Renal cortical epithelial cell (primary cell): ENCODE measurements around the gene NCAPD2. TPM values are rescaled to one million over a fixed set of nuclear protein-coding genes. Genes with fewer than 3 reads are reported as not detected.
A peak's percentile ranks its signal among the peaks of the same experiment; 100 is the strongest.
"Not testable (repeated sequence)": the region's sequence is repeated elsewhere in the genome, so short reads cannot be mapped to it uniquely, and the experiment has no call there.

Source experiments
- DNase-seq: peaks from one replicate; pipeline ENCODE4 v3.0.0-alpha.2; 2011; ENCODE audit warnings: low read depth
- total RNA-seq: library from RNA; depleted of rRNA; stranded (reverse); fragments of >200 nt; gene quantifications from 2 replicates; pipeline ENCODE4 v1.2.3, GENCODE V29; 2014

Gene NCAPD2
- total RNA-seq, 1 donor from 2014 or later = 28.1 TPM

DNA sequence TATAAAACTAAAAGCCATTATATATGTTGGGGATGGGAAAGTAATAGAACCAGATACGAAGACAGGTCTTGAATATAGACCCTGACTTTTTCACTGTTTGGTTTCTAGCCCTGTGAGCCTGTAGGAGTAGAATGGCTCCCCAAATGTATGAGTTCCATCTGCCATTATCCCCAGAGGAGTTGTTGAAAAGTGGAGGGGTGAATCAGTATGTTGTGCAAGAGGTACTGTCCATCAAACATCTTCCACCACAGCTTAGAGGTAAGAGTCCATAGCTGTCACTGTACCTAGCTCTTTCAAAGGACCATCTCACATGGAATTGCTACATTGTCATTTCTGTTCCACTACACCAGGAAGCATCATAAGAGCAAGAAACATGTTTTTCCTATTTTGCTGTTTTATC is 1.1 kb downstream of the NCAPD2 start:
- no peak for DNase-seq

DNA sequence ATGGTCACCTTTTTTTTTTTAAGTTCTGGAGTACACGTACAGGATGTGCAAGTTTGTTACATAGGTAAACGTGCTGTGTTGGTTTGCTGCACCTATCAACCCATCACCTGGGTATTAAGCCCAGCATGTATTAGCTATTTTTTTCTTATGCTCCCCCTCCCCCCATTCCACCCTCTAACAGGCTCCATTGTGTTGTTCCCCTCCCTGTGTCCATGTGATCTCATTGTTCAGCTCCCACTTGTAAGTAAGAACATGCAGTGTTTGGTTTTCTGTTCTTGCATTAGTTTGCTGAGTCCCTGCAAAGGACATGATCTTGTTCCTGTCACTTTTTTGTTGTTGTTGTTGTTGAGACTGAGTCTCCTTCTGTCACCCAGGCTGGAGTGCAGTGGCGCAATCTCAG is 3.4 kb downstream of the NCAPD2 start:
- not testable (repeated sequence) for DNase-seq

DNA sequence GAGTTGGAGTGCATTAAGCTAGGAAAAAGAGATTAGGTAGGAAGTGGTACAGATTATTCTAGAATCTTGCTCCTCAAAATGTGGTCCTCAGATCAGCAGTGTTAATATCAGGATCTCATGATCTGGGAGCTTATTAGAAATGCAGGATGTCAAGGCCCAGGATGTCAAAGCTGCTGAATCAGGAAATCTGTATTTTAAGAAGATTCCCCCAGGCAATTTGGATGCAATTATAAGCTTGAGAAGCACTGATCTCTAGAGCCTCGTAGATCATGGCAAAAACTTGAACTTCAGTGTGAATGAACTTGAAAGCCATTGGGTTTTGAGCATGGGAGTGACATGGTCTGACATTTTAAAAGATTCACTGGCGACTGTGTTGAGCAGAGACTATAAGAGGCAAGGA is 6.6 kb downstream of the NCAPD2 start:
- no peak for DNase-seq

DNA sequence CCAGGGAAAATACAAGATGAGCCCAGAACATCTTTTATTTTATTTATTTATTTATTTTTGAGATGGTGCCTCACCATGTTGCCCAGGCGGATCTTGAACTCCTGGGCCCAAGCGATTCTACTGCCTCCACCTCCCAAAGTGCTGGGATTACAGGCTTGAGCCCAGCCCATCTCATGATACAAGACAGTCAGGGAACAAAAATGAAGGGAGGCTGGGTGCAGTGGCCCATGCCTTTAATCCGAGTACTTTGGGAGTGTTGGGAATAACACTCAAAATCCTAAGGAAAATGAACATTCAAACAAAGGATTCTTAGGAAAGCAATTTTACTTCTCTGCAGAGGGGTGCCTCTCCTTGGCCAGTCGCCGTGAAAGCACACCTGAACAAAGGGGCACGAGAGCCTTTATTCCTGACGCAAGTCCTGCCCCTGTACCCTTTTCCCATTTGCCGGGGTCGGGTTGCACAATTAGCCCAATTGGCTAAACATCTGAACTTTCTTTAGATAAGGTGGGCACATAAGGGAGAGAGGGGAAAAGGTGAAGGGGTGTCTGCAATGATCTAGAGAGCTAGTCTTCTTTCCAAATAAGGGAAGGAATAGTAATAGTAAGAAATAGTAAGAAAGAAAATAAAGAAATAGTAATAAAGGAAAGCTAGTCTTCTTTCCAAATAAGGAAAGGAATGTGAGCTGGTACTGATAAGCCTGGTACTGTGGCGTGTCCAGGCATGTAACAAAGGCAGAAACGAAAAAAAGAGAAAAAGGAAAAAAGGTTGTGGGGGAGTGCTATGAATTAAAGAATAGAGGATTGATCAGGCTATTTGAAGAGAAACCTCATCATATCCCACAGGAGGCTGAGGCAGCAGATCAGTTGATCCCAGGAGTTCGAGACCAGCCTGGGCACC is 13.4 kb downstream of the NCAPD2 start:
- no peak for DNase-seq

DNA sequence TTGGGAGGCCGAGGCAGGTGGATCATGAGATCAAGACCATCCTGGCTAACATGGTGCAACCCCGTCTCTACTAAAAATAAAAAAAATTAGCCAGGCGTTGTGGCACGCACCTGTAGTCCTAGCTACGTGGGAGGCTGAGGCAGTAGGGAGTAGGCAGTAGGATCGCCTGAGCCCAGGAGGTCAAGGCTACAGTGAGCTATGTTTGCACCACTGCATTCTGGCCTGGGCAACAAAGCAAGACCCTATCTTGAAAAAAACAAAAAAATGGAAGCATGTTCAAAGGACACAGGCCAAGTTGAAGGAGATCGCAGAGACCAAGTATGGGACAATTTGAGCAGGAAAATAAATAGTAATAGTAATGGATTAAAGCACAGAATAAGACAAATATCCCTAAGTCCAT is 14.2 kb downstream of the NCAPD2 start:
- DNase-seq = no peak

DNA sequence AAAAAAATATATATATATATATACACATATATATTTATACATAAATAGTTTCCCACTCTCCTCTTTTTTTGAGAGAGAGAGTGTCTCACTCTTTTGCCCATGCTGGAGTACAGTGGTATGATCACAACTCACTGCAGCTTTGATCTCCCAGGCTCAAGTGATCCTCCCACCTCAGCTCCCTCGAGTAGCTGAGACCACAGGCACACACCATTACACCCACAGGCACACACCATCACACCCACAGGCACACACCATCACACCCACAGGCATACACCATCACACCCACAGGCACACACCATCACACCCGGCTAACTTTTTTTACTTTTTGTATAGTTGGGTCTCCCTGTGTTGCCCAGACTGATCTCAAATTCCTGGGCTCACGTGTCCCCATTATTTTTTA is 26.3 kb downstream of the NCAPD2 start:
- no peak for DNase-seq

DNA sequence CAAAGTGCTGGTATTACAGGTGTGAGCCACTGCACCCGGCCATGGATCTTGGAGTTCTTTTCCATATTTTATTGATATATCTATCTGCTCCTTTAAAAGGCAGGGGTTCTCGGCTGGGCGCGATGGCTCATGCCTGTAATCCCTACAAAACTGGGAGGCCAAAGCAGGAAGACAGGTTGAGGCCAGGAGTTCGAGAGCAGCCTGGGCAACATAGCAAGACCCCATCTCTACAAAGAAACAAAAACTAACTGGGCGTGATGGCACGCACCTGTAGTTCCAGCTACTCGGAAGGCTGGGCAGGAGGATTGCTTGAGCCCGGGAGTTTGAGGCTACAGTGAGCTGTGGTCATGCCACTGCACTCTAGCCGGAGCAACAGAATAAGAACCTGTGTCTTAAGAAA is 28.3 kb downstream of the NCAPD2 start:
- no peak for DNase-seq

DNA sequence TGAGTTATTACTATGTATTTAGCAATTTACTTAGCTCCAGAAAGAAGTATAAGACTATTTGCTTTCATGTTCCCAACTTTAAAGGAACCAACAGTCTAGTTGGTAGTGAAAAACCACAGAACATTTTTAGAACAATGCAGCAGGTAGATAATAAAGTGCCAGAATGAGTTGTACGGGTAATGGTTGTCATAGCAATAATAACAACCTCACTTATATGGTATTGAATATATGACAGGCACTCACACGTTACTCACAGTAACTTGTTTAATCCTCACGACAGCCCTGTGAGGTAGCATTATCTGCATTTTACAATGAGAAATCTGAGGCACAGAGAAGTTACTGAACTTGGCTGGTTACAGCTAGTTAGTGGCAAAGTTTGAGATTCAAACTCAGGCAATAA is 29.8 kb downstream of the NCAPD2 start:
- no peak for DNase-seq

DNA sequence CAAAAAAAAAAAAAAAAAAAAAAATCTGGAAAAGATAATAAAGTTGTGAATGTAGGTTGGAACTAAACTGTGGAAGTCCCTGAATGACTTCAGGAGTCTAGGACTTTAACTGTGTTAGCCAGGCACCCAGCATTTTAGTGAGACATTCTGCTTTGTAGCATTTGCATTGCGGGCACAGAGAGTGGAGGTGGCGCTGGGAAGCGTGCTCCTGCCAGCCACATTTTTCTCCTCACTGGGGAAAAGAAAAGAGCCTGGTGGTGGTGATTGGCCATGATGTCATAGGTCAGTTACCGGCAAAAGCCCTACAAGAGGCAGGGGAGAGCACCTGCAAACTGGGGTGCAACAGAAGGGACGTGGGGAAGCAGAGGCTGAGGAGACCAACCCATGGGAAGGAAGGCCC is 30.7 kb downstream of the NCAPD2 start:
- DNase-seq = no peak

DNA sequence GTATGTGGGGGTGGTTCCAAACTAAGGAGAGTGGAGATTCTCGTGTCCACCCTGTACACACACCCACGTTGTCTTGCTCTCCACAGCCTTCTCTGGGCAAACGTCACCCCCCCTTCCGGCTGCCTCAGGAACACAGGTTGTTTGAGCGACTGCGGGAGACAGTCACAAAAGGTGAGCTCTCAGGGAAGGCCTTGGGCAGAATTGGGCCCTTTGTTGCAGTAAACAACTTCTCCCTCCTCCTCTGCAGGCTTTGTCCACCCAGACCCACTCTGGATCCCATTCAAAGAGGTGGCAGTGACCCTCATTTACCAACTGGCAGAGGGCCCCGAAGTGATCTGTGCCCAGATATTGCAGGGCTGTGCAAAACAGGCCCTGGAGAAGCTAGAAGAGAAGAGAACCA is 32.3 kb downstream of the NCAPD2 start:
- DNase-seq = no peak

DNA sequence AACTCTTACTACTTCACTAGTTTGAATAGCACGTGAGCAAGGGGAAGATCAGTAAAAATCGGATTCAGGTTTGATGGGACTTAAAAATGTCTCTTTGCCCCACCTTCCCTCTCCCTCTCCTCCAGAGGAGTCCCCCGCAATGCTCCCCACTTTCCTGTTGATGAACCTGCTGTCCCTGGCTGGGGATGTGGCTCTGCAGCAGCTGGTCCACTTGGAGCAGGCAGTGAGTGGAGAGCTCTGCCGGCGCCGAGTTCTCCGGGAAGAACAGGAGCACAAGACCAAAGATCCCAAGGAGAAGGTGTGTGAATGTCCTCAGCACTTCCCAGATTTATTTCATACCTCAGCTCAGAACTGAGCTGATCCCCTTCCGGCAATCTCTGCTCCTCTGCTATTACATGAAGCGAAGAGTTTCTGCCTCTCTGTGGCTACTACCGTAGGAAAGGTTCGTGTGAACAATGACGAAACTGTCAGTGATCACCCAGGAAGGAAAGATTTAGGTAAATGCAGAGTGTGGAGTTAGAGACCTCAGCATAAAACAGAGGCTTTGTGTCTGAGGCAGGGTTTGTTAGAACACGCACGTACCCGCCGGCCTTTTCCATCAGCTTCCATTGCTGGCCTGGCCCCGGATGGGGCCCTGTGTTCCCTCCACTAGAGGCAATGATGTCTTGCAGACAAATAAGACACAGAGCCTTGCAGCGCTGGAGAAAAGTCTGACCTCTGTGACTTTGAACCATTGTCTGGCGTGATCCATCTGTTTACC is 33.0 kb downstream of the NCAPD2 start:
- no peak for DNase-seq

DNA sequence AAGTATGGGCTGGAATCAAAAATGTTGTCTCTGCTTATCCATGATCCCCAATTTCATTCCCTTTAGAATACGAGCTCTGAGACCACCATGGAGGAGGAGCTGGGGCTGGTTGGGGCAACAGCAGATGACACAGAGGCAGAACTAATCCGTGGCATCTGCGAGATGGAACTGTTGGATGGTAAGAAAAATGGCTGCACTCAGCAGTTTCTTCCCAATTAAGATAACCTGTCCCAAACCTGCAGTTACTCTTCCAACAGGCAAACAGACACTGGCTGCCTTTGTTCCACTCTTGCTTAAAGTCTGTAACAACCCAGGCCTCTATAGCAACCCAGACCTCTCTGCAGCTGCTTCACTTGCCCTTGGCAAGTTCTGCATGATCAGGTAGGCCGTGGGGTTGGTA is 33.8 kb downstream of the NCAPD2 start:
- DNase-seq = no peak

DNA sequence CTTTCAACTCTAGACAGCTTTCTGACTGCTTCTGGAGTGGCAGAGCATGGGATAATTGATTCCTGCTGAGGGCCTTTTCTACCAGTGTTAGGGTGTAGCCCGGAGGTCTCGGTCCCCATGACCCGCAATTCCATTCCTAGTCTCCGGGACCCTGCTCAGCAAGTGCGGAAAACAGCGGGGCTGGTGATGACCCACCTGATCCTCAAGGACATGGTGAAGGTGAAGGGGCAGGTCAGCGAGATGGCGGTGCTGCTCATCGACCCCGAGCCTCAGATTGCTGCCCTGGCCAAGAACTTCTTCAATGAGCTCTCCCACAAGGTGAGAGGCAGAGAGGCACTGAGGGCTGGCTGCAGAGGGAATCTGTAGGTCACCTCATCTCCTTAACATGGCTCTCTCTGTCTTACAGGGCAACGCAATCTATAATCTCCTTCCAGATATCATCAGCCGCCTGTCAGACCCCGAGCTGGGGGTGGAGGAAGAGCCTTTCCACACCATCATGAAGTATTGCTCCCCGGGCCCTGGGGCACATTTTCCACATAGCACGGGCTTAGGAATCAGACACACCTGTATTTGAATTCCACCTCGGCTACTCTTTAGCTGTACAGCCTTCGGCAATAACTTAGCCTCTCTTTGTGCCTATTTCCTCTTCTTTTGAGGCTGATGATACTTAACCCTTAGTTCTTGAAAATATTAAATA is 34.8 kb downstream of the NCAPD2 start:
- no peak for DNase-seq

DNA sequence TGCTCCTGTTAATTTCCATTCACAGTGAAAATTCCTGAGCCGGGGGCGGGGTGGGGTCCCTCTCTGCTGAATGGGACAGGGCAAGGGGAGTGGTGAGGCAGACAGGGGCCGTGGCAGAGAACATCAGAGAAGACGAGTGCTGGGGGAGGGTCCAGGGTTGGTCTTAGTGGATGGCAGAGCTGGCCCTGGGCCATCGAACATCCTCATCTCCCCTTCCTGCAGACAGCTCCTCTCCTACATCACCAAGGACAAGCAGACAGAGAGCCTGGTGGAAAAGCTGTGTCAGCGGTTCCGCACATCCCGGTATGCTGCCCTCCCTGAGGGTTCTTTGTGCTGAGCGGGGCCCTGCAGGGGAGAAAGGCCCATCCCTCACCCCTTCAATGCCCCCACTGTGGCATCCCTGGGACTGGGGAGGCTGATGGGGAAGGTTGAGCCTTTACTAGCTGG is 35.4 kb downstream of the NCAPD2 start:
- DNase-seq = no peak

DNA sequence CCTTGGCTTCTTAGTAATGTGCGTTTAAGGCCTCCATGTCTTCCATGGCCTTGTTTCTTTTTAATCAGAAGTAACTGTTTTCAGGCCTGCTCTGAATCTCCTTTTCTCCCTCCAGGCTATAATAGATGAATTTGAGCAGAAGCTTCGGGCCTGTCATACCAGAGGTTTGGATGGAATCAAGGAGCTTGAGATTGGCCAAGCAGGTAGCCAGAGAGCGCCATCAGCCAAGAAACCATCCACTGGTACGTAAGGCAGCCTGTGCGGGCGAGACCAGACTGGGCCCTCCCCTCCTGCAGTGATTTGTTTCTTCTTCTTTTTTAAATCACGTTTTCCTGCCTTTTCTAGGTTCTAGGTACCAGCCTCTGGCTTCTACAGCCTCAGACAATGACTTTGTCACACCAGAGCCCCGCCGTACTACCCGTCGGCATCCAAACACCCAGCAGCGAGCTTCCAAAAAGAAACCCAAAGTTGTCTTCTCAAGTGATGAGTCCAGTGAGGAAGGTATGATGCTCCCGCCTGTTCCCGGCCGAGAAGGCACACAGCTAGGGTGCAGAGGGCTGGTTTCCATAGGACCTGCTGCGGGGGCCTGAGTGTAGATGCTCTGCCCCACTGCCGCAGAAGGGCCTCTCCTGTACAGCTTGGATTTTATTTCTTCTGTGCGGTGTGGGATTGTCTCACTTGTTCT is 36.8 kb downstream of the NCAPD2 start:
- no peak for DNase-seq

DNA sequence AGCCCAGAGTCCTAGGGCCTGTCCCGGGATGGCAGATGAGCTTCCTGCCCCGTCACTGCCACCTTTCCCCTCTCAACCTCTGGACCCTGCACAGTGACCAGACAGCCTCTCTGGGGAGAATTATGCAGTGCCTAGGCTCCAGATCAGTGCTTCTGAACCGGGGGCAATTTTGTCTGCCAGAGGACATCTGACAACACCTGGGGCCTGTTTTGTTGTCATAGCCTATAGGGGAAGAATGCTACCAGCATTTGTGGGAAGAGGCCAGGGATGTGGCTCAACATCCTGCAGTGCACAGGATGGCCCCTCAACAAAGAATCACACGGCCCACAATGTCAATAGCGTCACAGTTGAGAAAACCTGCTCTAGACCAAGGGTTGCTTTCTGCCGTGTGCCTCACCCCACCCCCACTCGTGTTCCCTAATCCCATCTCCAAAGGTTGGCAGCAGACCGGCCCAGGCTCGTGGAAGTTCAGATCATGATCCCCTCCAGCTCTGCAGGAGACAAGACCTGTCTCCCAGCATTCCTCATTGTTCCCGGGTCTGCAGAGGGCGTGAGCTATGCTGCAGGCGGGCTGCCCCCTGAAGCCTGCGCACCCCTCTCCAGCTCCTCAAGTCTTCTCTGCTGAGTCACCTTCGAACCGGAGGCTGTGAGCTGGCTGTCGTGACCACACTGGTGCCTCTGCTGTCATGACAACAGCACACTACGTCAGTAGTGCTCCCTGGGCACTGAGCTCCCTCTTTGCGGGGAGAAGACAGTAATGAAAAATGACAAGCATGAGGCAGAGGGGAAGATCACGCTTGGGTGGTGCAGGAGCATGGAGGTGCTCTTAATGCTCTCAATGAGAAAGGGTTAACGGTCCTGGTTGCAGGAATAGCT is 38.4 kb downstream of the NCAPD2 start:
- peak; percentile 98 for DNase-seq

DNA sequence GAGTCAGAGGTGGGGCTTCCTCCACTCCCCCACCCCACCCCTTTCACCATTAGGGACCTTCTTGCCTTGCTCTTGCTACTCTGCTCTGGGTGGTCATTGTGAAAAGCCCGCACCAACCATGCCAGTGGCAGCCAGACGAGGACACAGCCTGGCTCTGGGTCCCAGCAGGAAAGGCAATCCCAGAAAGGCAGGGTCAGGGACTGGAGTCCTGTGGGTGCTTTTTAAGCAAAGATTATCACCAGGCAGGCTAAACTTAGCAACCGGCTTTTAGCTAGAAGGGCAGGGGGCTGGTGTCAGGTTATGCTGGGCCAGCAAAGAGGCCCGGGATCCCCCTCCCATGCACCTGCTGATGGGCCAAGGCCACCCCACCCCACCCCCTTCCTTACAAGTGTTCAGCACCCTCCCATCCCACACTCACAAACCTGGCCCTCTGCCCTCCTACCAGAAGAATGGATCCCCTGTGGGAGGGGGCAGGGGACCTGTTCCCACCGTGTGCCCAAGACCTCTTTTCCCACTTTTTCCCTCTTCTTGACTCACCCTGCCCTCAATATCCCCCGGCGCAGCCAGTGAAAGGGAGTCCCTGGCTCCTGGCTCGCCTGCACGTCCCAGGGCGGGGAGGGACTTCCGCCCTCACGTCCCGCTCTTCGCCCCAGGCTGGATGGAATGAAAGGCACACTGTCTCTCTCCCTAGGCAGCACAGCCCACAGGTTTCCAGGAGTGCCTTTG is 39.2 kb downstream of the NCAPD2 start:
- DNase-seq = peak; percentile 59

DNA sequence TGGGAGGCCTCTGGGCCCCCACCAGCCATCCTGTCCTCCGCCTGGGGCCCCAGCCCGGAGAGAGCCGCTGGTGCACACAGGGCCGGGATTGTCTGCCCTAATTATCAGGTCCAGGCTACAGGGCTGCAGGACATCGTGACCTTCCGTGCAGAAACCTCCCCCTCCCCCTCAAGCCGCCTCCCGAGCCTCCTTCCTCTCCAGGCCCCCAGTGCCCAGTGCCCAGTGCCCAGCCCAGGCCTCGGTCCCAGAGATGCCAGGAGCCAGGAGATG is 39.7 kb downstream of the NCAPD2 start:
- no peak for DNase-seq

DNA sequence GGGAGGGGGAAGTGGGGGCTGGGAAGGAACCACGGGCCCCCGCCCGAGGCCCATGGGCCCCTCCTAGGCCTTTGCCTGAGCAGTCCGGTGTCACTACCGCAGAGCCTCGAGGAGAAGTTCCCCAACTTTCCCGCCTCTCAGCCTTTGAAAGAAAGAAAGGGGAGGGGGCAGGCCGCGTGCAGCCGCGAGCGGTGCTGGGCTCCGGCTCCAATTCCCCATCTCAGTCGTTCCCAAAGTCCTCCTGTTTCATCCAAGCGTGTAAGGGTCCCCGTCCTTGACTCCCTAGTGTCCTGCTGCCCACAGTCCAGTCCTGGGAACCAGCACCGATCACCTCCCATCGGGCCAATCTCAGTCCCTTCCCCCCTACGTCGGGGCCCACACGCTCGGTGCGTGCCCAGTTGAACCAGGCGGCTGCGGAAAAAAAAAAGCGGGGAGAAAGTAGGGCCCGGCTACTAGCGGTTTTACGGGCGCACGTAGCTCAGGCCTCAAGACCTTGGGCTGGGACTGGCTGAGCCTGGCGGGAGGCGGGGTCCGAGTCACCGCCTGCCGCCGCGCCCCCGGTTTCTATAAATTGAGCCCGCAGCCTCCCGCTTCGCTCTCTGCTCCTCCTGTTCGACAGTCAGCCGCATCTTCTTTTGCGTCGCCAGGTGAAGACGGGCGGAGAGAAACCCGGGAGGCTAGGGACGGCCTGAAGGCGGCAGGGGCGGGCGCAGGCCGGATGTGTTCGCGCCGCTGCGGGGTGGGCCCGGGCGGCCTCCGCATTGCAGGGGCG is 40.2 kb downstream of the NCAPD2 start, which contains the start of gene GAPDH:
Gene GAPDH (plus strand): TSS at position 595 of the 772 bp plus-strand sequence. CDS start 316 bp downstream, outside the sequence.
- peak; percentile 90 for DNase-seq

DNA sequence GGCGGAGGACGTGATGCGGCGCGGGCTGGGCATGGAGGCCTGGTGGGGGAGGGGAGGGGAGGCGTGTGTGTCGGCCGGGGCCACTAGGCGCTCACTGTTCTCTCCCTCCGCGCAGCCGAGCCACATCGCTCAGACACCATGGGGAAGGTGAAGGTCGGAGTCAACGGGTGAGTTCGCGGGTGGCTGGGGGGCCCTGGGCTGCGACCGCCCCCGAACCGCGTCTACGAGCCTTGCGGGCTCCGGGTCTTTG is 40.7 kb downstream of the NCAPD2 start:
- no peak for DNase-seq
